ENCODE data around the gene TSR1.

Gene TSR1

DNA sequence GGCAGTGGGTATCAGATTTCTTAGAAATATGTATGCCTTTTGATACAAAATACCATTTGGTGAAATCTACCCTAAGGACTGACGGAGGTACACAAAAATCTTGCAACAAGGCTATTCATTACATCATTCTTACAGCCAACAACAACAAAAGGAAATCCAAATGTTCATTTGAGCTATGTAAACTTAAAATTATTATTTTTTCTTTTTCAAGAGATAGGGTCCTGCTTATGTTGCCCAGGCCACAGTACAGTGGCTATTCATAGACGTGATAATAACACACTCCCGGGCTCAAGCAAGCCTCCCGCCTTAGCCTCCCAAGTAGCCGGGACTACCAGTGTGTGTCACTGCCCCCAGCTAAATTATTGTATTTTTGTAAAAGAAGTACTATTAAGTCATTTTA lies 23.5 kb downstream of the TSR1 start:
- TF ChIP-seq POLR2AphosphoS5 (IDR thresholded peaks at IDR 0.05; ENCODE audit: low read depth, low read length) (no peak), FOXP2 (optimal IDR thresholded peaks at IDR 0.05; ENCODE audit: borderline replicate concordance, extremely low read depth, extremely low read length, insufficient read depth) (no peak), TAF1 (IDR thresholded peaks at IDR 0.05; ENCODE audit: borderline replicate concordance, insufficient read depth, low read length) (no peak), SIN3A (IDR thresholded peaks at IDR 0.05; ENCODE audit: borderline replicate concordance, insufficient read depth, low read length) (no peak), REST (IDR thresholded peaks at IDR 0.05; ENCODE audit: insufficient read depth in 1 of 2, low read depth in 2 of 2, low read length in 2 of 2) (no peak)

GRCh38 chr17:2309338-2310154 lies 26.7 kb downstream of the TSR1 start:
- TF ChIP-seq POLR2AphosphoS5 (IDR thresholded peaks at IDR 0.05; ENCODE audit: low read depth, low read length) (no peak), SIN3A (IDR thresholded peaks at IDR 0.05; ENCODE audit: borderline replicate concordance, insufficient read depth, low read length) (no peak), FOXP2 (optimal IDR thresholded peaks at IDR 0.05; ENCODE audit: borderline replicate concordance, extremely low read depth, extremely low read length, insufficient read depth) (no peak), REST (IDR thresholded peaks at IDR 0.05; ENCODE audit: insufficient read depth in 1 of 2, low read depth in 2 of 2, low read length in 2 of 2) (no peak), TAF1 (IDR thresholded peaks at IDR 0.05; ENCODE audit: borderline replicate concordance, insufficient read depth, low read length) (no peak)

- no peak for TF ChIP-seq TAF1 (IDR thresholded peaks at IDR 0.05; ENCODE audit: borderline replicate concordance, insufficient read depth, low read length)
- no peak for TF ChIP-seq POLR2AphosphoS5 (IDR thresholded peaks at IDR 0.05; ENCODE audit: low read depth, low read length)
- no peak for TF ChIP-seq REST (IDR thresholded peaks at IDR 0.05; ENCODE audit: insufficient read depth in 1 of 2, low read depth in 2 of 2, low read length in 2 of 2)
- TF ChIP-seq FOXP2 (optimal IDR thresholded peaks at IDR 0.05; ENCODE audit: borderline replicate concordance, extremely low read depth, extremely low read length, insufficient read depth) = no peak
- no peak for TF ChIP-seq SIN3A (IDR thresholded peaks at IDR 0.05; ENCODE audit: borderline replicate concordance, insufficient read depth, low read length)
Observed at GRCh38 chr17:2304931-2305330, 31.3 kb downstream of the TSR1 start.

GRCh38 chr17:2303204-2304188 lies 32.8 kb downstream of the TSR1 start, which contains the start of the genes SMG6 and SRR:
Gene SMG6 (minus strand): TSS chr17:2303785. CDS start chr17:2303720, 65 bp downstream.
Gene SRR (plus strand): TSS chr17:2303950. CDS start chr17:2315561, 11,611 bp downstream.
- no peak for TF ChIP-seq TAF1 (IDR thresholded peaks at IDR 0.05; ENCODE audit: borderline replicate concordance, insufficient read depth, low read length)
- TF ChIP-seq FOXP2 (optimal IDR thresholded peaks at IDR 0.05; ENCODE audit: borderline replicate concordance, extremely low read depth, extremely low read length, insufficient read depth) = peak; percentile 56
- no peak for TF ChIP-seq SIN3A (IDR thresholded peaks at IDR 0.05; ENCODE audit: borderline replicate concordance, insufficient read depth, low read length)
- TF ChIP-seq REST (IDR thresholded peaks at IDR 0.05; ENCODE audit: insufficient read depth in 1 of 2, low read depth in 2 of 2, low read length in 2 of 2) = peak in 1 of 2 experiments; percentile 11; a peak in 1 of 4 replicates
- peak; percentile 87 for TF ChIP-seq POLR2AphosphoS5 (IDR thresholded peaks at IDR 0.05; ENCODE audit: low read depth, low read length)
